ENCODE measurements around the gene WNT3. TPM values are rescaled to one million over a fixed set of nuclear protein-coding genes. Genes with fewer than 3 reads are reported as not detected.

WNT3 gene
- total and polyA plus RNA-seq, 8 donors: 1.7 to 3.0 (median 2.4) TPM

DNA sequence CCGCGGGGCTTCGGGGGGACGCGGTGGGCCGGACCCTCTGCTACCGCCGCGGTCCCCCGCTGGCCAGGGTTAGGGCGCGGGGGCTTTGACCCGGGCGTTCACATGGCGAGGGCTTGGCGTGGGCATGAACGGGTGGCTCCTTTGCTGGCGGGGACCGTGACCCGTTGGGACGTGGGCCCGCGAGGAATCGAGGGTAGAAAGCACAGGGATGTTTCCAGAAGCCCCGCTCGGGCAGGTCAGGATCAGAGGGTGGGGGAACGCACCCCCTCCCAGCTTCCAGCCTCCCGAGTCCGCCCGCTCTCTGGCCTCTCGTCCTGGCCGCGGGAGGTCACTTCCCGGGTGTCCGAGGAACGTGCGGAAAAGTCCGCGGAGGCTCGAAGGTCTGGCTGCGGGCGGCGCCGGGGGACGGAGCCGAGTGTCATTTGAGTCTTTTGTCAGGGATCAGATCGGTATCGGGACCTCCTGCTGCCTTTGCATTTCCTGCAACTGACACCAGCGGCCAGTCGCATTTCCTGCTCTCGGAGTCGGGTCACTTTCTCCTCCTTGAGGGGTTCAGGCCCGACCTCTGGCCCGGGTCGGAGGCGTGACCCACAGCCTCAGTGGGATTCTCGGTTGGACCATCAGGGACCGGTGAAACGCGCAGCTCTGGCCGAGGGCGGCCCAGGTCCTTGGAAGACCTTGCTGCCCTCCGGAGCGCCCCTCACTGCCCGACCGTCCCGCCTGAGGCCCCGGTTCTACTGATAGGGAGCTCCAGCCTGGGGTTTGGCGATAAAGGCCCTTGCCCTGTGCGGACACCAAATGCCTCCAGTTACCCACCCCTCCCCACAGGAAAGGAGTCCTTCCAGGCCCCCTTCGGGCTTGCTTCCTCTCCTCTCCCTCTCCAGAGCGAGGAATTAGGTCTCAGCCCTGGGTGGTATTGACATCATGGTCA lies 702 bp upstream of the WNT3 start:
- no peak overlapping the region for H3K27ac ChIP-seq
- no peak for DNase-seq
- peak overlapping the region; percentile 13 to 31 for H3K4me3 ChIP-seq
- no peaks in the 10 kb centered on the region for H3K9me3 ChIP-seq
- peak; percentile 19 for ATAC-seq
- intact Hi-C loops (cut with DNase I): no loop called here
- H3K27me3 ChIP-seq: peaks cover 62 to 100% of the 10 kb centered on the region in 2 donors
- H3K4me1 ChIP-seq: peaks cover 19 to 28% of the 10 kb centered on the region in 2 donors
- H3K36me3 ChIP-seq: no peaks in the 10 kb centered on the region
- TF ChIP-seq, protein P1, sequence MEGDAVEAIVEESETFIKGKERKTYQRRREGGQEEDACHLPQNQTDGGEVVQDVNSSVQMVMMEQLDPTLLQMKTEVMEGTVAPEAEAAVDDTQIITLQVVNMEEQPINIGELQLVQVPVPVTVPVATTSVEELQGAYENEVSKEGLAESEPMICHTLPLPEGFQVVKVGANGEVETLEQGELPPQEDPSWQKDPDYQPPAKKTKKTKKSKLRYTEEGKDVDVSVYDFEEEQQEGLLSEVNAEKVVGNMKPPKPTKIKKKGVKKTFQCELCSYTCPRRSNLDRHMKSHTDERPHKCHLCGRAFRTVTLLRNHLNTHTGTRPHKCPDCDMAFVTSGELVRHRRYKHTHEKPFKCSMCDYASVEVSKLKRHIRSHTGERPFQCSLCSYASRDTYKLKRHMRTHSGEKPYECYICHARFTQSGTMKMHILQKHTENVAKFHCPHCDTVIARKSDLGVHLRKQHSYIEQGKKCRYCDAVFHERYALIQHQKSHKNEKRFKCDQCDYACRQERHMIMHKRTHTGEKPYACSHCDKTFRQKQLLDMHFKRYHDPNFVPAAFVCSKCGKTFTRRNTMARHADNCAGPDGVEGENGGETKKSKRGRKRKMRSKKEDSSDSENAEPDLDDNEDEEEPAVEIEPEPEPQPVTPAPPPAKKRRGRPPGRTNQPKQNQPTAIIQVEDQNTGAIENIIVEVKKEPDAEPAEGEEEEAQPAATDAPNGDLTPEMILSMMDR (IDR thresholded peaks at IDR 0.05): no peak

DNA sequence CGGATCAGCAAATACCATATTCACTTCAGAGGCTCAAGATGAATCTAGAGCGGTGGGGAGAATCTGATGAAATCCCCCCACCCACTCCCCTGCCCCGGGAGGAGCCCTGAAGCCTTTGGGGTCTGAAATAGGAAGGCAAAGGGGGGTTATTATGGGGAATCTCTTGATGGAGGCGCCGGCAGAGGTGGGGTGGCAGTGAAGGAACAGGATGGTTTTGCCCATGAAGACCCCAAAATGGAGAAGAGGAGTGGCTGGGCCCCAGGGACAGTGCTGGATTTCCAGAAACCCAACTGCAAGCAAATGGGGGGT lies 637 bp downstream of the WNT3 start:
- DNase-seq (no peak), ATAC-seq (no peak)
- TF ChIP-seq, protein P1 (IDR thresholded peaks at IDR 0.05): no peak
- H3K4me1 ChIP-seq: peaks cover 19 to 28% of the 10 kb centered on the region in 2 donors
- no peaks in the 10 kb centered on the region for H3K9me3 ChIP-seq
- no peak overlapping the region for H3K4me3 ChIP-seq
- no peak overlapping the region for H3K27ac ChIP-seq
- H3K27me3 ChIP-seq: peaks cover 62 to 100% of the 10 kb centered on the region in 2 donors
- no peaks in the 10 kb centered on the region for H3K36me3 ChIP-seq
- intact Hi-C loops (cut with DNase I): no loop called here

DNA sequence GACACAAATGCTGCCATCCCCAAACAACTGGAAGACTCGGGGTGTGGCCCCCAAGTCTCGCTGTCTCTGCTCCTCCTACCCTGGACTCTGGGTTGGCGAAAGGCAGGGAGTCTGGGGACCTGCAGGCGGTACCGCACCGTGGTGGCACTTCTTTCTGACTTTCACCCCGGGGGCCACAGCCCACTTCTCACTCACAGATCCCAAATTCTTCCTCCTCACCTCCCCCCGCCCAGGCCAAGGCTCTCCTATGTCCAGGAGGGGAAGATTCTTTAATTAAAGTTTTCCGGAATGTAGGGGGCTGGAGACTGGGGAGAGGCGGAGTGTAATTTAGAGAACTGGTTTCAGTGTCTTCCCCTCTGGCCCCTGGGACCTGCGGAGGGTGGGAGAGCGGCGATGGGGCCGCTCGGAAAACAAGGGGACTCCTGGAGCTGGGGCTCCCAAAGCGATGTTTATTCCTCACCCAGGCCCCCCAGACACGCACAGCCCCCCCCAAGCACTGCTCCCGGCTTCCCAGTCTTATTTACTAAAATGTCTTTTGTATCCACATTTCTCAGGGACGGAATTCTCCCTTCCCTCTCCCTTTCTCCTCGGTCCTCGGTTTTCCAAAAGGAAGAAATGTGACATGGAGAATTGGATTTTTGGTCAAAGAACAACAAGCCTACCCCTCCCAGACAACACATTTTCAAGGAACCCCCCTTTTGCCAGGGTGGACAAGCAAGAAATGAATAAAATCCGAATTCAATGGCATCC lies 1.2 kb downstream of the WNT3 start:
- DNase-seq (no peak), ATAC-seq (no peak)
- Histone ChIP-seq H3K36me3 (no peaks in the 10 kb centered on the region), H3K27me3 (peaks cover 59 to 100% of the 10 kb centered on the region in 2 donors), H3K9me3 (no peaks in the 10 kb centered on the region), H3K27ac (no peak overlapping the region), H3K4me3 (no peak overlapping the region), H3K4me1 (peaks cover 19 to 28% of the 10 kb centered on the region in 2 donors)
- intact Hi-C loops (cut with DNase I): no loop called here
- TF ChIP-seq, protein P1 (IDR thresholded peaks at IDR 0.05): no peak

DNA sequence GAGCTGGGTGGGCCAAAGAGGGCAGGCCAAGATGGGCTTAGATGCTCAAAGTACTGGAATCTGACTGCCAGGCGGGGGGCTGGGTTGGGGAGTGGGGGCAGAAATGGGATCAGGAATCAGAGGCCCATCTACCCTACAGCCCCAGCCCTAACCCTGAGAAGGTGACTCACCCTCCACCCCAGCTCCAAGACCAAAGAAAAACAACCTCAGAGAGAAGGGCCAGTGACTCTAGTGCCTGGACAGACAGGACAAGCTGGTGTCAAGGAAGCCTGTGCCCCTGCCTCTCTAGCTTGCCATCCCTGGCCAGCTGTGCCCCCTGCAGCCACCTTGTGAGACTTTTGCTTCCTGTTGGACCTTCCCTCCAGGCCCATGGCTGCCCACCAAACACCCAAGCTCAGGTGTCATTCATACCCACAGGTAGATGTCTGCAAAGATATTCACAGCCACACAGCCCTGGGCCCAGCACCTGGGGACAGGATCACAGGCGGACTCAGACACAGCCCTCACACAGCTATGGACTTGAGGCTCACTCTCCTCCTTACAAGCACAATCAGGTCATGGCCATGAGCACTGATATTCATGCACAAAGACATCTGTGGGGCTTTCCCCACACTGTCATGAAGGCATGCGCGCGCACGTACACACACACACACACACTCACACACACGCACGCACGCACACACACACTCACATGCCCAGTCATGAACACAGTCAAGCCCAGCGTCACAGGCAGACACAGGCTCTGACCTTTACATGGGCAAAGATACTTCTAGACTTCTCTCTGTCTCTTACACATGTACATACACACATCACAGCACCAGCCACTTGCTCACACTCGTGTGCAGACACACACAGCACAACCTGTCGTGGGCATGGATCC lies 2.8 kb downstream of the WNT3 start:
- Histone ChIP-seq H3K4me1 (peaks cover 19 to 23% of the 10 kb centered on the region in 2 donors), H3K36me3 (no peaks in the 10 kb centered on the region), H3K27me3 (peaks cover 43 to 100% of the 10 kb centered on the region in 2 donors), H3K27ac (no peak overlapping the region), H3K4me3 (no peak overlapping the region), H3K9me3 (no peaks in the 10 kb centered on the region)
- ATAC-seq (no peak), DNase-seq (no peak)
- TF ChIP-seq, protein P1 (IDR thresholded peaks at IDR 0.05): no peak
- intact Hi-C loops (cut with DNase I): no loop called here
